ENCODE measurements around the gene PTCSC3. TPM values are rescaled to one million over a fixed set of nuclear protein-coding genes. Genes with fewer than 3 reads are reported as not detected.

The PTCSC3 gene
- total RNA-seq, 2 donors from 2014 or later: not detected

DNA sequence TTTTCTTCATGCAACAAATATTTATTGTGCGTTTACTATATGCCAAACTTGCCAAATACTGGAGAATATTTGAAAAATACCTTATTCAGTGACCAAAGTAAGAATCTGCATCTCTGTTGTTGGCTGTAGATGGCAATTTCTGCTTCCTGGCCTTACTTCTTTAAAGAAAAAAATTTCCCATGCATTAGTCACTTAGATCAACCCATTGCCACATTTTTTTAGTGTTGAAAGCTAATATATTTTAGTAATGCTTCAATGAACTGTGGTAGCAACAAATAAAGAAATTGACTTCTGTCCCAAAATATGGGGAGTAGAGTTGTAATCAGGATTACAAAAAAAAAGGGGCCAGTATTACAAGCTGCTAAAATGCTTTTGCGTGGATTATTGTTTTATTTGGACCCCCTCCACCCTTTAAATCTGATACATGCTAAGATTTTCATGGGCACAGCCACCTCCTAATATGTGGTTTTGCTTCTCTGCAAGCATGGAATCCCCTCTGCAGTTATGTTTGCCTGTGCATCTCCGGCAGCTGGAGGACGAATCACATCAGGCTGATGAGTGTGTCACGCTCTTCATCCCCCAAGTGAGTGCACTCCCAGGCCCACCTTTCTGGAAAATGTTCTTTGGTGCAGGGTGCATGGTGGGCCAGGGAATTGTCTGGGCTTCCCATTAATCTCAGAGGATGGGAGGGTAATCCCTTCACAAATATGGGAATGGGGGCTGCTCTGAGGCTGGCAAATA is 38.1 kb upstream of the PTCSC3 start:
- DNase-seq (no peak), ATAC-seq (no peak)
- no peaks in the 10 kb centered on the region for H3K9me3 ChIP-seq
- peaks cover 0 to 4% of the 10 kb centered on the region in 2 donors for H3K27me3 ChIP-seq
- no peak overlapping the region for H3K27ac ChIP-seq
- WGBS, 2 donors: 63 to 67% methylated on average over 5 of the region's 5 CpGs
- no peaks in the 10 kb centered on the region for H3K36me3 ChIP-seq (replicated peaks in 1 of 2; ENCODE audit: insufficient read depth in 1 of 2, low read depth in 2 of 2)
- no peaks in the 10 kb centered on the region for H3K4me1 ChIP-seq
- intact Hi-C loops (cut with DNase I): no loop called here
- H3K4me3 ChIP-seq: no peak overlapping the region
- TF ChIP-seq, protein P1, sequence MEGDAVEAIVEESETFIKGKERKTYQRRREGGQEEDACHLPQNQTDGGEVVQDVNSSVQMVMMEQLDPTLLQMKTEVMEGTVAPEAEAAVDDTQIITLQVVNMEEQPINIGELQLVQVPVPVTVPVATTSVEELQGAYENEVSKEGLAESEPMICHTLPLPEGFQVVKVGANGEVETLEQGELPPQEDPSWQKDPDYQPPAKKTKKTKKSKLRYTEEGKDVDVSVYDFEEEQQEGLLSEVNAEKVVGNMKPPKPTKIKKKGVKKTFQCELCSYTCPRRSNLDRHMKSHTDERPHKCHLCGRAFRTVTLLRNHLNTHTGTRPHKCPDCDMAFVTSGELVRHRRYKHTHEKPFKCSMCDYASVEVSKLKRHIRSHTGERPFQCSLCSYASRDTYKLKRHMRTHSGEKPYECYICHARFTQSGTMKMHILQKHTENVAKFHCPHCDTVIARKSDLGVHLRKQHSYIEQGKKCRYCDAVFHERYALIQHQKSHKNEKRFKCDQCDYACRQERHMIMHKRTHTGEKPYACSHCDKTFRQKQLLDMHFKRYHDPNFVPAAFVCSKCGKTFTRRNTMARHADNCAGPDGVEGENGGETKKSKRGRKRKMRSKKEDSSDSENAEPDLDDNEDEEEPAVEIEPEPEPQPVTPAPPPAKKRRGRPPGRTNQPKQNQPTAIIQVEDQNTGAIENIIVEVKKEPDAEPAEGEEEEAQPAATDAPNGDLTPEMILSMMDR (IDR thresholded peaks at IDR 0.05): no peak
- no peak for TF ChIP-seq POLR2A (IDR thresholded peaks at IDR 0.05)

DNA sequence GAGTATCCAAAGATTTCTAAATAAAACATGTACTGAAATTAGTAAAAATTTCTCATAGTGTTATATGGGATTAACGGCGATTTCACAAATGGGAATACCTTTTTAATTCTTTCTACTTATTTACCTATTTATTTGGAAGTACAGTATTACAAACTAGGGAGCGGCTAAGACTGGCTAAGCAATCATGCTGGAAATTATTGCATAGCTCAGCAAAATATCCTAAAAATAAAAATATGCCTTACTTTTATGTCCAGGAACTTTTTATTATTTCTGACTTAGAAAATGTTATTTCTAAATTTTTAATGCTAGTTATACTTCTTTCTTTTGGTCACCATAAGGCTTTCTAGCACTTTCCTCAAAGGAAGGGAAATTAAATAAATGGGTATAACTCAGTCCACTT is 36.5 kb upstream of the PTCSC3 start:
- ATAC-seq: no peak
- intact Hi-C loops (cut with DNase I): no loop called here
- Histone ChIP-seq H3K27me3 (no peaks in the 10 kb centered on the region), H3K36me3 (replicated peaks in 1 of 2; ENCODE audit: insufficient read depth in 1 of 2, low read depth in 2 of 2) (no peaks in the 10 kb centered on the region), H3K27ac (no peak overlapping the region), H3K4me1 (no peaks in the 10 kb centered on the region), H3K4me3 (no peak overlapping the region), H3K9me3 (no peaks in the 10 kb centered on the region)
- DNase-seq: no peak
- TF ChIP-seq, protein P1 (IDR thresholded peaks at IDR 0.05): no peak
- no peak for TF ChIP-seq POLR2A (IDR thresholded peaks at IDR 0.05)
- WGBS, 2 donors: 94 to 95% methylated on average over 3 of the region's 3 CpGs

DNA sequence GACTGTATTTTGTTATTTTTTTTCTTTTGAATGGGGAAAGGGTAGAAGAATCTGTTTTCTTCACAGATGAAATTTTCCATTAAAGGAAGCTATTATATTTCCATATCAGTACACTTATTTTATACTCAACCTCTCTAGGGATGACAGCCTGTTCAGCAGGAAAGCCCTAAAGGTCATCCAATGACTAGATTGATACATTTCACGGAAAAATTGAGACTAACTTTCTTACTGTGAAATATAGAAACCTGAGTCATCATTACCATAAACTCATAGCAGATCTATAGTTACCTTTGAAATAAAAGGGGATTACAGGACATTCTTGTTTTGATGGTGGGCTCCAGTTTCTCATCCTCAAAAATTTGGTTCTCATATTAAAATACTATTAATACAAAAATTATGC is 36.1 kb upstream of the PTCSC3 start:
- DNase-seq (no peak), ATAC-seq (no peak)
- intact Hi-C loops (cut with DNase I): no loop called here
- no peak overlapping the region for H3K27ac ChIP-seq
- H3K36me3 ChIP-seq (replicated peaks in 1 of 2; ENCODE audit: insufficient read depth in 1 of 2, low read depth in 2 of 2): no peaks in the 10 kb centered on the region
- no peaks in the 10 kb centered on the region for H3K9me3 ChIP-seq
- H3K4me1 ChIP-seq: no peaks in the 10 kb centered on the region
- no peak for TF ChIP-seq POLR2A (IDR thresholded peaks at IDR 0.05)
- TF ChIP-seq, protein P1 (IDR thresholded peaks at IDR 0.05): no peak
- no peak overlapping the region for H3K4me3 ChIP-seq
- WGBS, 2 donors: 54 to 83% methylated on average over 1 of the region's 1 CpG
- H3K27me3 ChIP-seq: no peaks in the 10 kb centered on the region

DNA sequence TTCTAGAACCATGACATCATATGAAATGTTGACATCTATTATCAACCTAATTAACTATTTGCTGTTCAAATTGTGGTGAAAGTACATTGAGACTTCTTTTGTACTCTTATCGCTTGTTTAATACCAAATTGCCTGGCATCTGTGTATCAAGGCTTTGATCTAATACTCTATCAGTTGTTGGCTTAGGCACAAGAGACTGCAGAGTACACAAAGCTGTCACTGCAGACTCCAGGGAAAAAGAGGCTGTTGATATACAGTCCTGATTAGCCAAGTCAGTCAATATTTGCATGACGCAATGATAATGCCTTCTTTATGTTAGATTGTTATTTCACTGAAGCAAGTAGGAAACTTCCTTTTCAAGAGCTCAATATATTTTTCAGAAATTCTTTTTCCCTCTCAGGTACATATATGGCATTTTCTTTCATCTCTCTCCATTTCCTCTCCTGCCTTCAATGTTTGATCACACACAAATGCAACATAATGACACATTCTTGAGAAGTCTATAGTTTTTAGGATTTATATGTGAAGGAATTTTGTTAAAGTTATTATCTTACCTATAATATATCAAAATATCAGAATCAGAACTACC is 32.3 kb upstream of the PTCSC3 start:
- H3K27ac ChIP-seq: no peak overlapping the region
- H3K9me3 ChIP-seq: no peaks in the 10 kb centered on the region
- no peak overlapping the region for H3K4me3 ChIP-seq
- H3K36me3 ChIP-seq (replicated peaks in 1 of 2; ENCODE audit: insufficient read depth in 1 of 2, low read depth in 2 of 2): no peaks in the 10 kb centered on the region
- no peaks in the 10 kb centered on the region for H3K27me3 ChIP-seq
- DNase-seq: no peak
- H3K4me1 ChIP-seq: no peaks in the 10 kb centered on the region
- no peak for ATAC-seq
- intact Hi-C loops (cut with DNase I): no loop called here
- TF ChIP-seq POLR2A (IDR thresholded peaks at IDR 0.05): no peak
- TF ChIP-seq, protein P1 (IDR thresholded peaks at IDR 0.05): no peak
- WGBS, 2 donors: 16 to 22% methylated on average over 2 of the region's 2 CpGs

DNA sequence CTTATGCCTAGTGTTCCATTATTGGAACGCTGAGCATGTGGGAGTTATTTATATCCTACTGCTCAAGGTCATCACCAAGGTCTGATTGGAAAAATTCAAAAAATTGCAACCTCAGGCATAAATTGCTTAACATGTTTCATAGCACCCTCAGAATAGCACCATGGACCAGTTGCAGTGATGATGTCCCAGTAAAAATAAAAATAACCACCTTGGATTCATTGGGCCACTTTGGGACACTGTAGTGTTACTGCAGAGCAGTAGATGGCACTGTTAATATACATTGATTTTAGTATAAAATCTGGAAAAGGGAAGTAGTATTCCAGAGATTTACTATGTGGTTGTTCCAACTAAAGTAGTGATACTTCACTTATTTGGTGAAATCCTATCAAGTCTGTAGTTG is 31.0 kb upstream of the PTCSC3 start:
- Histone ChIP-seq H3K4me1 (no peaks in the 10 kb centered on the region), H3K27ac (no peak overlapping the region), H3K27me3 (no peaks in the 10 kb centered on the region), H3K9me3 (no peaks in the 10 kb centered on the region), H3K36me3 (replicated peaks in 1 of 2; ENCODE audit: insufficient read depth in 1 of 2, low read depth in 2 of 2) (no peaks in the 10 kb centered on the region), H3K4me3 (no peak overlapping the region)
- WGBS, 2 donors: 71 to 75% methylated on average over 1 of the region's 1 CpG
- intact Hi-C loops (cut with DNase I): no loop called here
- TF ChIP-seq, protein P1 (IDR thresholded peaks at IDR 0.05): peak in 4 of 7 experiments; percentile 16 to 32 (median 25)
- no peak for TF ChIP-seq POLR2A (IDR thresholded peaks at IDR 0.05)
- DNase-seq: no peak
- no peak for ATAC-seq

All from body of pancreas (tissue), 4 donors.